Embryonic facial prominence (tissue), 1 donor: Measurements from ENCODE around the gene MST1.
A peak's percentile ranks its signal among the peaks of the same experiment; 100 is the strongest.

Experiments
- DNase-seq: peaks from one replicate; pipeline ENCODE4 v3.0.0-alpha.2; 2016; ENCODE audit errors: extremely low spot score

The MST1 gene

DNA sequence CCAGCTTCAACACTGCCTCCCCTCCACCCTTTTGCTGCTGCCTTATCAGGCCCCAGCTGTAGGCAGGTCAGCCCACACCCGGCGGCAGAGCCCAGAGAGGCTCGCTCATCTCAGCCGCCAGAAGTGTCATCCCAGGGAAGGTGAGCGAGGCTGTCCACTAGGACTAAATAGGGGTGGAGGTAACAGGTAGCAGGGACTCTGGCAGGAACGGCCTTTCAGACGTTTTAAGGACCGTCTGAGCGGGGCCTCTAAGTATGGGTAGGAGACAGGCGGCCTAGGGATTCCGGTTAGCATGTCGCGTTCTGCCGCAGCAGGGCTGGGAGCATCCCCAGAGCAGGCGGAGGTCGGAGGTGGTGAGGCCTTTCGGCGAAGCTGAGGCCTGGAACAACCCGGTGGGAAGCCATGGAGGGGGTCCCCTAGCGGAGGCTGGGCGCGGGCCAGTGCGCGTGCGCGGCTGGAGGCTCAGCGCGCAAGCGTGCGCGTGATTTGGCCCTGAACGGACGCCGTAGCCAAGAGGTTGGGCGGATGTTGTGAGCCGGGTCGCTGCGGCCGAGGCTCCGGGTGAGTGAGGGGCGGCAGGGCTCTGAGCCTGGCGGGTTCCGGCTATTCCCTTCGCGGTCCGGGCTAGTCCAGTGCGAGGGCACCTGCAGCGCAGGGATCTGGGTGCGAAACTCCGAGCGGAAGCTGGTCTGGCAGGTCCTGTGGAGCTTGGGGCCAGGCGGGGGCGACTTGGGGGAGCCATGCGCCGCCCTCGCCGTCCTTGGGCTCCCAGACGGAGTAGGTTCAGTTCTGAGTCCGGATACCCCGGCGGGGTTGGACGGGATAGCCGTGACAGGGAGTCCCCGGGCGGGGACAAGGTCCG, at the start of gene MST1, which contains the start of gene RNF123:
Gene MST1 (minus strand): TSS at position 429 of the 862 bp plus-strand sequence. CDS start 783 bp downstream, outside the sequence.
Gene RNF123 (plus strand): TSS at position 512 of the 862 bp plus-strand sequence. CDS start 1,609 bp downstream, outside the sequence.
- peak; percentile 75 for DNase-seq

- no peak for DNase-seq
Observed at GRCh38 chr3:49738067-49738713, 48.9 kb upstream of the MST1 start.

- no peak for DNase-seq
Observed at GRCh38 chr3:49734752-49735151, 45.5 kb upstream of the MST1 start.

DNA sequence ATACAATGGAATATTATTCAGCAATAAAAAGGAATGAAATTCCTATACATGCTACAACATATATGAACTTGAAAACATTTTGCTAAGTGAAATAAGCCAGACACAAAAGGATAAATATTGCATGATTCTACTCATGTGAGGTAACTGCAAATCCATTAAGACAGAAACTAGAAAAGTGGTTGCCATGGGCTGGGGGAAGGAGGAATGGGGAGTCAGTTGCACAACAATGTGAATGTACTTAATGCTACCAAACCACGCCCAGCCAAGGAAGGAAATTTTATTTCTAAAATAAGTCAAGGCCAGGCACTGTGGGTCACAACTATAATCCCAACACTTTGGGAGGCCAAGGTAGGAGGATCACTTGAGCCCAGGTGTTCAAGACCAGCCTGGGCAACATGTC, 44.3 kb upstream of the MST1 start:
- DNase-seq = no peak

DNA sequence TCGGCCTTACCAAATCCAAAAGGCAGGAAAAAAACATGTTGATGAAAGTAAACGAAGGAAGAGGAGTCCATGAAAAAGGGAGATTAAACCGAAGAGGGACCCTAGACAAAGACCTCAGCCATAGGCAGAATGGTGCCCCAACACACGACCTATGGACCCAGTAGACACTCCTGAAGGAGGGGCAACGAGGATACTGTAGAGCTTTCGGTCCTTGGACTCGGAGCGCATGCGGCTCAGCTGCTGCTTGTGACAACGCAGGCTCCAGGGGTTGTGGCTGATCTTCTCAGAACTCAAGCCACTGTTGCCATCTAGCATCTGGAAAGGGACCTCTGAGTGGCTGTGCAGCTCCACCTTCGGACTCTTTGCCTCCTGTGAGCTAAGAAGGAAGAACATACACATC, 43.3 kb upstream of the MST1 start:
- no peak for DNase-seq

- DNase-seq = no peak
Observed at GRCh38 chr3:49729966-49730609, 40.8 kb upstream of the MST1 start.

- no peak for DNase-seq
Observed at GRCh38 chr3:49727924-49728361, 38.7 kb upstream of the MST1 start.

GRCh38 chr3:49727154-49727923, 38.1 kb upstream of the MST1 start:
- no peak for DNase-seq

DNA sequence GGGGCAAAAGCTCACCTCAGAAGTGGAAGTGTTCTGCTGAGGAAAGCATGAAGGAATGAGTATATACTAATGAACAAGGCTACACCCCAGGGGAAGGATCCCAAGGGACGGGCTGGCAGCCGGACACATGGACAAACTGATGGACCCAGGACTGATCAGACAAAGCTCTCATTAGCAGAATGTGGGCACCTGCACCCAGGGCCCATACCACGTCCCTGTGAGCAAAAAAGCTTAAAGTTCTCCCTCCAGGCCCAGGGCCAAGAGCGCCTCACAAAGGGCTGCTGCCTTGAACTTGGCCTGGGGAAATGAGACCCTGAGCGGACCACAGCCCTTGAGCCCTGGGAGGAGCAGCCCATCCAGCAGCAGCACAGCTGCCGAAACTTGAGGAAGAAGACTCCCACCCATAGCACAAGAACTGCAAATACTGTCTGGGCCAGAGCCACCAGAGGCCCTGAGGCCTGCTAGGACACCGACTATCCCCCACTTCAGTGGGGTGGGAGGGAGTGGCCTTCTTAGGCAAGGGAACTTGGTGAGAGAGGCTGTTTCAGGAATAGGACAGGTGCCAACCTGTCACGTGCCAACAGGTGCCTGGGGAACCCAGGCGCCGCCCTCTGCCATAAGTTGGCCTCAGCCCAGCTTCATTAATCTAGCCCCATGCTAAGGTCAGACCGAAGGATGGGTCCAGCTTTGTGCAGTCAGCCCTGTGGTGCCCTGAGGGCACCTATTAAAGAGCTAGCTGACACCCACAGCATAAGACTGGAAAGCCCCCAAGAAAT, 36.8 kb upstream of the MST1 start:
- DNase-seq = no peak

- DNase-seq = no peak
Observed at GRCh38 chr3:49724586-49724985, 35.3 kb upstream of the MST1 start.

DNA sequence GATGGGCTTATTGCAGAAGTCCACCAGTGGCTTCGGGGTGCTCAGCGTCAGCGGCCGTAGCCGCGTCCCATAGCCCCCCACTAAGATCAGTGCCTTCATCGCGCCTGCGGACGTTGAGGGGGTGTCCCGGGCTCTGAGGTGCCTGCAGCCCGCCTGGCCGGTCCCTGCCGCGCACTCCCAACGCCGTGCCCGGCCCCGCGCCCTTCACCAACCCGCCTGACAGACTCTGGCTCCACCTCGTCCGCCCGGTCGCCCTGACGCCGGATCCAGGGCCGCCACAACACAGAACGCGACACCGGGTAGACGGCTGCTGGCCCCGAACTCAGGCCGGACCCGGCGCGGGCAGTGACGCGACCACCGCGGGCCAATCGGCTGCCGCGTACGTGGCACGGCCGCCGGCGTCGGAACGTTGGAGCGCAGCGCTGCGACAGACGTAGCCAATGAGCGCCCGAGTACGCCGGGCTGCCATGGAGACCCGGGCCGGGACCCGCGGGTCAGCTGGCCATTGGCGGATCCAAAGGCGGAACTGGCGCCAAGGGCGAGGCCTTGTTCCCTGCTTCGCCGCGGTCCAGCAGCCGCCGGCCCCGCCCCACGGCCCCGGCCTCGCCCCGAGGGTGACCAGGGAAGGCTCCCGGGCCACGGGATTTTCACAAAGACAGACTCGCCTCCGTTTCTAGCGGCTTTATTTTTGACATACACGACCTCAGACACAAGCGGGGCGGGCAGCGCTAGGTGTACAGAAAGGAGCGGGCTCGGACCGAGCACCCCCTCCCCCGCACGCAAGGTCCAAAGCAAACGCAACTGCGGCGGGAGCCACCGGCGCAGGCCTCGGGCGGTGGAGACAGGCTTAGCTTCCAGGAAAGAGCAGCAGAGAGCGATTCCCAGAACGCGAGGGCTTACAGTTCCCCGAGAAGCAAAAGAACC, 34.6 kb upstream of the MST1 start, which contains the start of gene GMPPB:
Gene GMPPB (minus strand): TSS at position 324 of the 924 bp plus-strand sequence. CDS start 225 bp downstream, at position 99.
- peak; percentile 89 for DNase-seq

GRCh38 chr3:49723296-49723627, 34.0 kb upstream of the MST1 start:
- no peak for DNase-seq

GRCh38 chr3:49722896-49723295, 33.6 kb upstream of the MST1 start:
- DNase-seq = no peak

DNA sequence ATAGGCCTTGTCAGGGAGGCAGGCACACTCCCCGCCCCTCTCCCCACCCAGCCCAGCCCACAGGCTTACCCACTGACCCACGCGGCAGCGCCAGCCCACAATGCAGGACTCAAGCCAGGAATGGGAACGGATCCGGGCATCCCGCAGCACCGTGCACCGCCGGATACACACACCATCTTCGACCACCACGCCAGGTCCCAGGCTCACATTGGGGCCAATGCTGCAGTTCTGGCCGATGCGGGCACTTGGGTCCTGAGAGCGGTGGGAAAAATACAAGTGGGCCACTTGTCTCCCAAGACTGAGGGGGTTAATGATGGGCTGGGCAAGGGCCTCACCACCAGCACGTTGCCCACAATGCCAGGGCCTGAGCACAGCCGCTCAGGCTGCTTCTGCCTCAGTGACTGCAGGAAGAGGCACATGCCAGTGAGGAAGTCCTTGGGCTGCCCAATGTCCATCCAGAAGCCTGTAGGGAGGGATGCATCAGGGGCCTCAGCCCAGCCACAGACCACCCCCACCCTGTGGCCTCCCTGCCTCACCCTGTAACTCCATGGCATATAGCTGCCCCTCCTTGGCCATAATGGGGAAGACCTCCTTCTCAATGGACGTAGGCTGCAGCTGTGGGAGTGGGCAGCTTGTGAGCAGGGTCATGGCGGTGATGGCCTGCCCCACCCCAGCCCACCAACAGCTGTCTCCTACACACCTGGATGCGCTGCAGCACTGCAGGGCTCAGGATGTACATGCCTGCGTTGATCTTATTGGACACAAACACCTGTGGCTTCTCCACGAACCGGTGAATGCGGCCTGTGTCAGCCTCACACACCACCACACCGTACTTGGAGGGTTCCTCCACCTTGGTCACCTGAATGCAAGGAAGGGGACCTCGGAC, 32.9 kb upstream of the MST1 start:
- DNase-seq = no peak

DNA sequence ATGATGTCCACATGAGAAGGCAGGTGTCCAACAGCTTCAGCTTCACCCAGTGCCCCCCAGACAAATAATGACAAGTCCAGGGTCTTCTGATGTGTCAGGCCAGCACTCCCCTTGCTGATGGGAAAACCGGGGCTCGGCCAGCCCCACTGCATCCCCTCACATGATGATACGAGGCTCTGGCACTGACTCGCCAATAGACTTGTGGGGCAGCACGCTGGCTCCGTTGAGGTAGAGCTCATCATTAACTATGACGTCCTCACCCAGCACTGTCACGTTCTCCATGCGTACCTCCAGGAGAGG, 32.3 kb upstream of the MST1 start:
- DNase-seq = no peak

- DNase-seq = no peak
Observed at GRCh38 chr3:49720855-49721595, 31.8 kb upstream of the MST1 start.

GRCh38 chr3:49719214-49719884, 30.1 kb upstream of the MST1 start, which contains the start of gene AMIGO3:
Gene AMIGO3 (minus strand): TSS chr3:49719684. CDS start chr3:49719465, 219 bp downstream.
- peak; percentile 82 for DNase-seq

DNA sequence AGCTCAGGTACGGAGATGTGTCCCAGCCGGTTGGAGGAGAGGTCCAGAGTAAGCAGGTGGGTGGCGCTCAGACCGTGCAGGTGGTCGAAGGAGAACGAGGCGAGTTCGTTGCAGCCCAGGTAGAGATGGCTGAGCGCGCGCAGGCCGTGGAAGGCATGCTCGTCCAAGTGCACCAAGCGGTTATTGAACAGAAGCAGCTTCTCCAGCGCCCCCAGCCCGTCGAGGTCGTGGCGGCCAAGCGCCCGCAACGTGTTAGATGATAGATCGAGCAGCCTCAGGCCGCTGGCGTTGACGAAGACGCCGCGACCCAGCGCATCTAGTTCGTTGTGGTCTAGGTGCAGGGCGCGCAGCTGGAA, 29.6 kb upstream of the MST1 start:
- no peak for DNase-seq
